GM12801 (cell line): ENCODE measurements around the gene DNAJC10.

Source experiments
- CTCF ChIP-seq: IDR thresholded peaks from one replicate; pipeline ENCODE4 v1.5.1; 2011; ENCODE audit warnings: control low read depth; ENCODE audit not compliant: insufficient read length; ENCODE audit errors: extremely low read depth

Gene DNAJC10

GRCh38 chr2:182729710-182730339 lies 13.8 kb downstream of the DNAJC10 start:
- no peak for TF ChIP-seq CTCF

GRCh38 chr2:182730486-182730885 lies 14.4 kb downstream of the DNAJC10 start:
- no peak for TF ChIP-seq CTCF

- TF ChIP-seq CTCF = no peak
Measured at GRCh38 chr2:182732736-182733135, 16.7 kb downstream of the DNAJC10 start.

- no peak for TF ChIP-seq CTCF
Measured at GRCh38 chr2:182733572-182733971, 17.5 kb downstream of the DNAJC10 start.

- TF ChIP-seq CTCF = no peak
Measured at GRCh38 chr2:182740701-182741100, 24.6 kb downstream of the DNAJC10 start.

- no peak for TF ChIP-seq CTCF
Measured at GRCh38 chr2:182741620-182742019, 25.6 kb downstream of the DNAJC10 start.

GRCh38 chr2:182744490-182744889 lies 28.4 kb downstream of the DNAJC10 start:
- no peak for TF ChIP-seq CTCF
